ENCODE measurements around the gene HACD2.

GRCh38 chr3:123525433-123525832 lies 59.4 kb downstream of the HACD2 start:
- TF ChIP-seq CTCF (IDR thresholded peaks at IDR 0.05) (no peak), POLR2A (IDR thresholded peaks at IDR 0.05) (no peak)

All from adrenal gland (tissue), 5 donors.